IPS-11a (cell line): ENCODE results near the gene KRTAP1-5.
"Not testable (repeated sequence)": the region's sequence is repeated elsewhere in the genome, so short reads cannot be mapped to it uniquely, and the experiment has no call there.

Experiments used
- H3K4me3 ChIP-seq: one replicate; pipeline ENCODE4 v1.5.1; 2013; ENCODE audit warnings: low read depth, low read length, control low read depth

Gene KRTAP1-5

GRCh38 chr17:41049110-41049509 lies 22.1 kb upstream of the KRTAP1-5 start:
- no peak overlapping the region for H3K4me3 ChIP-seq

DNA sequence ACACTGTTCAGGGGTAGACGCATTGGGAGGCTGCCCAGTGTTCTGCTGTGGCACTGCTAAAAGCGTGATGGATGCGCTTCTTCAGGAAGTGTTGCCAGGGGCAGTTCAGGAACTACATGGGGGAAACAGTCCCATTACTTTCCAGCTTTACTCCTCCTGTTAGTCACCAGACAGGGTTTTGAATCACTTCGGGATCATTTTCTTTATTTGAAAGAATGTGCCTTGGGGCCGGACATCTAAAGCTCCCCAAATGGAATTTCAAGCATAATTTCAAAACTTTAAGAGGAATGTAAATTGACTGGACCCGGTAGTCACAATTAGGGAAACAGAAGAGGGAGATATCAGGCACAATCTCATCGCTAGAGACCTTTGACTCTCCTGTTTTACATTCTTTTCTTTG lies 21.4 kb upstream of the KRTAP1-5 start:
- H3K4me3 ChIP-seq, result no peak overlapping the region

- not testable (repeated sequence) for H3K4me3 ChIP-seq
These were observed 19.9 kb upstream of the KRTAP1-5 start, which contains the start of gene KRTAP2-1 for GRCh38 chr17:41046735-41047465. Gene KRTAP2-1, minus strand, starts transcription at chr17:41047316. Its CDS starts 49 bp downstream, at chr17:41047267.

- H3K4me3 ChIP-seq, result no peak overlapping the region
These were observed 15.9 kb upstream of the KRTAP1-5 start for GRCh38 chr17:41042953-41043352.

DNA sequence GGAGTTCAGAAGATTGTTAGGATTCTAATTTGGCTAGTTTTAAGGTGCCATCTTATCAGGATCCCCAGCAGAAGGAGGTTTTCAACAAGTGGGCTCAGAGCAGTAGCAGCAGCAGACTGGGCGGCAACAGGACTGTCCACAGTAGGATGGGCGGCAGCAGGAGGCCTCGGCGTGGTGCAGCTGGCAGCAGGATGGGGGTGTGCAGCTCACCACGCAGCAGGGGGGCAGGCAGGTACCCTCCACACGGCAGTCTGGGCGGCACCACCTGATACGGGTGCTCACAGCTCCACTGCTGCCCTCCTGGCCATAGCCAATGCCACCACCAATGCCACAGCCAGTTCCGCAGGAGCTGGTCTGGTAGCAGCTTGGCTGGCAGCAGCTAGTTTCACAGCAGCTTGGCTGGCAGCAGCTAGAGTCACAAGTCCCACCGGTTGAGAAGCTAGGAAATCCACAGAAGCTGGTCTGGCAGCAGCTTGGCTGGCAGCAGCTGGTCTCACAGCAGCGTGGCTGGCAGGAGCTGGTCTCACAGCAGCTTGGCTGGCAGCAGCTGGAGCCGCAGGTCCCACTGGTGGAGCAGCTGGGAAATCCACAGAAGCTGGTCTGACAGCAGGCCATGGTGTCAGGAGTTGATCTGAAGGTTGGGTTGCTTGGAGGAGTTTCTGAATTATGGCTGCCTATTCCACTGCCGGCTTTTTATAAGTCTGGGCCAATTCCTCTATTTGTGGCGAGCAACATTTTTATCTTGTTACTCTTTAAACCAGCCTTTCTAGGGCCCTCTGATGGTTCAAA lies 14.0 kb upstream of the KRTAP1-5 start, which contains the start of gene KRTAP1-1:
Gene KRTAP1-1, minus strand, starts transcription at position 668 of the 789 bp plus-strand sequence. Its CDS starts 53 bp downstream, at position 615.
- H3K4me3 ChIP-seq, result not testable (repeated sequence)

DNA sequence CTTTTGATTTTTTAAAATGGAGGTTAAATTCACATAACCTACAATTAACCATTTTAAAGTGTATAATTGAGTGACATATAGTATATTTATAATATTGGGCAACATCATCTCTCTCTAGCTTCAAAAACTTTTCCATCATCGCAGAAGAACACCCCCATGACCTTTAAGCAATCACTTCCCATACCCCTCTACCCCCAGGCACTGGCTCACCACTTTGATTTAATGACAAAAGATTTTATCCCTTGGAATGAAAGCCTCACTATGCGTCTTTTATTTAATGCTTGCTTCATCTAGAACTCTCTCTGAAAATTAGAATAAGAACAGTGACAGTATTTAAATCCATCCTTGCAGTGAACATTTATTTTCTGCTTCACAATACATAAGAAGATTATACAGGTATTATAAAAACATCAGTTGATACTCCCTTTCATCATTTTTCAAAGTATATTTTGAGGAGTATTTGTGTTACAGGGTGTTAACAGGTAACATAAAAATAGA lies 10.9 kb upstream of the KRTAP1-5 start:
- no peak overlapping the region for H3K4me3 ChIP-seq

DNA sequence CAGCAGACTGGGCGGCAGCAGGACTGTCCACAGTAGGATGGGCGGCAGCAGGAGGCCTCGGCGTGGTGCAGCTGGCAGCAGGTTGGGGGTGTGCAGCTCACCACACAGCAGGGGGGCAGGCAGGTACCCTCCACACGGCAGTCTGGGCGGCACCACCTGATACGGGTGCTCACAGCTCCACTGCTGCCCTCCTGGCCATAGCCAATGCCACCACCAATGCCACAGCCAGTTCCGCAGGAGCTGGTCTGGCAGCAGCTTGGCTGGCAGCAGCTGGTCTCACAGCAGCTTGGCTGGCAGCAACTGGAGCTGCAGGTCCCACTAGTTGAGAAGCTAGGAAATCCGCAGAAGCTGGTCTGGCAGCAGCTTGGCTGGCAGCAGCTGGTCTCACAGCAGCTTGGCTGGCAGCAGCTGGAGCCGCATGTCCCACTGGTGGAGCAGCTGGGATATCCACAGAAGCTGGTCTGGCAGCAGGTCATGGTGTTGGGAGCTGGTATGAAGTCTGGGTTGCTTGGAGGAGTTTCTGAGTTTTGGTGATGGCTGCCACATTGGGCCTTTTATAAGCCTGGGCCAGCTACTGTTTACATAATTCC lies 7.4 kb upstream of the KRTAP1-5 start, which contains the start of gene KRTAP1-3:
Gene KRTAP1-3, minus strand, starts transcription at position 529 of the 590 bp plus-strand sequence. Its CDS starts 53 bp downstream, at position 476.
- not testable (repeated sequence) for H3K4me3 ChIP-seq

DNA sequence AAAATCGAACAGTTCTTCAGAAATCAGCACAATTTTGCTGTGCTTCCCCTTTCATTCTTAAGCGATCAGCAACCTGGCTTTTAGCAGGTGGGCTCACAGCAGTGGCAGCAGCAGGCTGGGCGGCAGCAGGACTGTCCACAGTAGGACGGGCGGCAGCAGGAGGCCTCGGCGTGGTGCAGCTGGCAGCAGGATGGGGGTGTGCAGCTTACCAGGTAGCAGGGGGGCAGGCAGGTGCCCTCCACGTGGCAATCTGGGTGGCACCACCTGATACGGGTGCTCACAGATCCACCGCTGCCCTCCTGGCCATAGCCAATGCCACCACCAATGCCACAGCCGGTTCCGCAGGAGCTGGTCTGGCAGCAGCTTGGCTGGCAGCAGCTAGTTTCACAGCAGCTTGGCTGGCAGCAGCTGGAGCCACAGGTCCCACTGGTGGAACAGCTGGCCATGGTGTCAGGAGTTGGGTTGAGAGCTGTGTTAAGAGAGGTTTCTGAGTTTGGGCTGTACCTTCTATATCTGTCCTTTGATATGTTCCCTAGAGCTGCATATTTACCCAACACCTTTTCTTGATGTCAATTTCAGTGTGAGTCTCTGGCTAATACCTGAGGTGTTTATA lies 2.7 kb upstream of the KRTAP1-5 start, which contains the start of gene KRTAP1-4:
Gene KRTAP1-4, minus strand, starts transcription at position 563 of the 613 bp plus-strand sequence. Its CDS starts 117 bp downstream, at position 446.
- H3K4me3 ChIP-seq, result no peak within 1 kb of the TSS

DNA sequence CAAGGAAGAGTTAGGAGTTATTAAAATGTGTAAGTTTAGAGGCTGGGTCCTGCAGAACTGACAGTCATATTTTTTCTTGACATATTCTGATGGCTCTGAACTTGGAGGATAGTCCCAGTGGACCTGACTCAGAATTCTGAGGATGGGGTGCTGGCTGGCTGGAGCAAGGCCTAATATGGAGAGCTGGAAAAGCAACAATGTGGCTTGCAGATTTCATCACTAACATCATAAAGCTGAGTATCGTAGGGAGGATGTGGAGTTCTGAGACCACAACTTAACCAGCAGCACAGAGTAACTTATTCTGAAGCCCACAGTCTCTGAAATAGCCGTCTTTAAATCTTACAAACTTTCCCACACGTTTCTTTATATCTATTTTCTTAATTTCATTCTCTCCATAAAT lies 2.3 kb downstream of the KRTAP1-5 start:
- no peak overlapping the region for H3K4me3 ChIP-seq

GRCh38 chr17:41020336-41020735 lies 6.7 kb downstream of the KRTAP1-5 start:
- H3K4me3 ChIP-seq, result no peak overlapping the region

GRCh38 chr17:41019415-41019814 lies 7.6 kb downstream of the KRTAP1-5 start:
- no peak overlapping the region for H3K4me3 ChIP-seq

- no peak overlapping the region for H3K4me3 ChIP-seq
These were observed 8.5 kb downstream of the KRTAP1-5 start for GRCh38 chr17:41018541-41018940.

GRCh38 chr17:41016578-41017215 lies 10.3 kb downstream of the KRTAP1-5 start:
- H3K4me3 ChIP-seq, result no peak overlapping the region

DNA sequence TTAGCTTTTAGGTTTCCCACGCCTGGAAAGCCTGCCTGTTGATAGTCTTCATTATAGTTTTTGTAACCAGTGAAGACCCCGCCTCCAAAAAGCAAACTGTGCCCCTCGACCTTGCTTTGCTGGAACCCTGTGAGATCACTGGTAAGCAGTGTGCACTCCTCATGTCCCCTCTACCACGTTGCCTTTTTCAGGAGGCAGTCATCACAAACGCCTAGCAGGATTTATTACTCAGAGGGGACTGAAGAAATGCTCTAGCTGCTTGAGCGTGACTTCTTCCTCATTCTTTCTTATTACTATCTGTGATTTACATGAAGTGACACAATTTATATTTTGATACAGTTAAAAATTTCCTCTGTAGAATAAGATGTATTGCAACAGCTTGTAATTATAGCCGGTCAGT lies 11.6 kb downstream of the KRTAP1-5 start:
- no peak overlapping the region for H3K4me3 ChIP-seq

GRCh38 chr17:41013606-41014005 lies 13.4 kb downstream of the KRTAP1-5 start:
- H3K4me3 ChIP-seq, result no peak overlapping the region

GRCh38 chr17:41013181-41013580 lies 13.8 kb downstream of the KRTAP1-5 start:
- no peak overlapping the region for H3K4me3 ChIP-seq

DNA sequence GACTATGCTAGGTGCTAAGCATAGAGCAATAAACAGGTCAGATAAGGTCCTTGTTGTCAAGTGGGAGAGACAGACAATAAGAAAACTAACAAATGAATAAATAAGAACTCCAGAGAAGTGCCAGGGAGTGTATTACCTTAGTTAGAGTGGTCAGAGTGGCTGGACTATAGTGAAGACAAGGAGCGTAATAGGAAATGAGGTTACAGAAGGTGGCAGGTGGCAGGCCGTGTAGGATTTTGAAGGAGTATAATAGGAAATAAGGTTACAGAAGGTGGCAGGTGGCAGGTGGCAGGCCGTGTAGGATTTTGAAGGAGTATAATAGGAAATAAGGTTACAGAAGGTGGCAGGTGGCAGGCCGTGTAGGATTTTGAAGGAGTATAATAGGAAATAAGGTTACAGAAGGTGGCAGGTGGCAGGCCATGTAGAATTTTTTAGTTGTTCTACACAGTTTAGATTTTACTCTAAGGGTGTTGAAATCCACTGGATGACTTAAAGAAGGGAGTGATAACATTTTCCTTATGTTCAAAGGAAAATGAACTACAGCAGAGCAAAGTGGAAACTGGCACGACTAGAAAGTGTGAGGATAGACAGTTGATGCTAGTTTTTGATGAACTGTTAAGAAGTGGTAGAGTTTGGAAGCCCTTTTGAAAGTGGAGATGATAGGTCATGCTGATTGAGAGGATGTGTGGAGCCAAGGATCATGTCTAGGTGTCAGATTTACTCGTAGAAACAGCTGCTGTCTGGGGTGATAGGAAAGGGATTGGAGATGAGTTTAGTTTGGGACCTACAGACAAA lies 14.5 kb downstream of the KRTAP1-5 start:
- no peak overlapping the region for H3K4me3 ChIP-seq

- no peak overlapping the region for H3K4me3 ChIP-seq
These were observed 16.6 kb downstream of the KRTAP1-5 start for GRCh38 chr17:41010441-41010840.

- H3K4me3 ChIP-seq, result no peak overlapping the region
These were observed 17.1 kb downstream of the KRTAP1-5 start for GRCh38 chr17:41009936-41010335.
